Natural killer cell treated with Interleukin-12 subunit alpha and Interleukin-12 subunit beta and Interleukin-15 and Interleukin-18, amount 100 ng/mL, for 72 hours (primary cell): Measurements from ENCODE around the gene PCDHGA3. TPM values are rescaled to one million over a fixed set of nuclear protein-coding genes. Genes with fewer than 3 reads are reported as not detected.
"Not testable (repeated sequence)": the region's sequence is repeated elsewhere in the genome, so short reads cannot be mapped to it uniquely, and the experiment has no call there.

Source experiments
- ATAC-seq, 2 donors: fragments of 150-1000 bp; cut with Tn5 transposase in 1 of 2; sonication (Bioruptor Pico), chemical (Tn5 transposase) in 1 of 2; 2 replicates each; pipeline ENCODE4 v1.10.0; 2021
- DNase-seq: peaks from one replicate; pipeline ENCODE4 v3.0.0; 2022; ENCODE audit warnings: low spot score
- H3K27ac Mint-ChIP-seq, 2 donors: 1 replicate in 1 of 2; 2 replicates in 1 of 2; pipeline ENCODE4 v1.8.0; 2022; ENCODE audit warnings: mixed read lengths in 2 of 2, mild to moderate bottlenecking in 1 of 2, moderate library complexity in 1 of 2
- H3K27me3 Mint-ChIP-seq, 2 donors: 1 replicate in 1 of 2; 2 replicates in 1 of 2; pipeline ENCODE4 v1.8.0; 2022; ENCODE audit warnings: mixed read lengths in 2 of 2
- H3K36me3 Mint-ChIP-seq: one replicate; pipeline ENCODE4 v1.8.0; 2022; ENCODE audit warnings: mixed read lengths
- H3K4me1 Mint-ChIP-seq, 2 donors: 1 replicate in 1 of 2; 2 replicates in 1 of 2; pipeline ENCODE4 v1.8.0; 2022; ENCODE audit warnings: low read depth in 2 of 2, mixed read lengths in 2 of 2, mild to moderate bottlenecking in 1 of 2
- H3K4me3 Mint-ChIP-seq: one replicate; pipeline ENCODE4 v1.8.0; 2022; ENCODE audit warnings: mixed read lengths
- H3K9me3 Mint-ChIP-seq: 2 replicates; pipeline ENCODE4 v1.8.0; 2022; ENCODE audit warnings: mixed read lengths
- total RNA-seq, 2 donors: library from RNA; stranded (reverse); gene quantifications; one replicate each; pipeline ENCODE4 v1.2.3, GENCODE V29; 2022

Gene PCDHGA3
- total RNA-seq, 2 donors from 2014 or later, result not detected

- no peak for ATAC-seq
- peaks cover 41 to 71% of the 10 kb centered on the region in 2 donors for H3K27me3 Mint-ChIP-seq
Measured at GRCh38 chr5:141330299-141331080, 13.1 kb upstream of the PCDHGA3 start, which contains the start of gene PCDHGA1. PCDHGA1 (plus strand) TSS chr5:141330514.

GRCh38 chr5:141332571-141332970 lies 11.1 kb upstream of the PCDHGA3 start:
- H3K9me3 Mint-ChIP-seq, result peaks cover 18% of the 10 kb centered on the region
- not testable (repeated sequence) for H3K4me1 Mint-ChIP-seq, ATAC-seq, H3K27ac Mint-ChIP-seq, DNase-seq, H3K4me3 Mint-ChIP-seq
- H3K36me3 Mint-ChIP-seq, result peaks cover 17% of the 10 kb centered on the region
- peaks cover 52 to 73% of the 10 kb centered on the region in 2 donors for H3K27me3 Mint-ChIP-seq

More at GRCh38 chr5:141330299-141331080, 13.1 kb upstream of the PCDHGA3 start, which contains the start of gene PCDHGA1:
- Mint-ChIP-seq H3K4me1 (peaks cover 4 to 6% of the 10 kb centered on the region in 2 donors), H3K27ac (no peak within 1 kb of the TSS), H3K4me3 (no peak within 1 kb of the TSS), H3K36me3 (peaks cover 19% of the 10 kb centered on the region), H3K9me3 (peaks cover 9% of the 10 kb centered on the region)
- no peak for DNase-seq

DNA sequence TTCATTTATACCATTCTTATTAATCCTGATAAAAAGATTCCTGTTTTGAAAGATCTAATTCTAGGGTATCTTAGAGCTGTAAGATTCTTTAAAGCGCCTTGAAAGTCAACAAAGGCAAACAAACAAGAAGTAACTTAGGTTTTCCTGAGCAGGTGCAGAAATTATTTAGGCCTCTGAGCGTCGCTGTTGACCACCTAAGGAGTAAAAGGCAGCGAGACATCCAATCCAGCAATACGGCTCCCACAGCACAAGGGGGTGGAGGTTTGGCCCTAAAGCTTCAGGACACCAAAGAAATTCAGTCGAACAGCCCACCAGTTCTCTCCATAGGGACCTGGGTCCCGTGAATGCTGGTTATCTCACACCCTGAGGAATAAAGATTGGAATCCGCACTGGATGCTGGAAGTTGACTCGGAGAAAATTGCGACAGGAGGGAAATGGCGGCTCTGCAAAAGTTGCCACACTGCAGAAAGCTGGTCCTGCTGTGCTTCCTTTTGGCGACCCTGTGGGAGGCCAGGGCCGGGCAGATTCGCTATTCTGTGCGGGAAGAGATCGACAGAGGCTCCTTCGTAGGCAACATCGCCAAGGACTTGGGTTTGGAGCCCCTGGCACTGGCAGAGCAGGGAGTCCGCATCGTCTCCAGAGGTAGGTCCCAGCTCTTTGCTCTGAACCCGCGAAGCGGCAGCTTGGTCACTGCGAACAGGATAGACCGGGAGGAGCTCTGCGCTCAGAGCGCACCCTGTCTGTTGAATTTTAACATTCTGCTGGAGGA lies 4.9 kb upstream of the PCDHGA3 start, which contains the start of gene PCDHGA2:
PCDHGA2 (plus strand) TSS at position 223 of the 769 bp plus-strand sequence.
- Mint-ChIP-seq H3K4me3 (no peak within 1 kb of the TSS), H3K9me3 (peaks cover 27% of the 10 kb centered on the region), H3K4me1 (peaks cover 0 to 2% of the 10 kb centered on the region in 2 donors), H3K27ac (no peak within 1 kb of the TSS), H3K36me3 (peaks cover 29% of the 10 kb centered on the region), H3K27me3 (peaks cover 59 to 87% of the 10 kb centered on the region in 2 donors)
- no peak for DNase-seq
- ATAC-seq, result no peak

DNA sequence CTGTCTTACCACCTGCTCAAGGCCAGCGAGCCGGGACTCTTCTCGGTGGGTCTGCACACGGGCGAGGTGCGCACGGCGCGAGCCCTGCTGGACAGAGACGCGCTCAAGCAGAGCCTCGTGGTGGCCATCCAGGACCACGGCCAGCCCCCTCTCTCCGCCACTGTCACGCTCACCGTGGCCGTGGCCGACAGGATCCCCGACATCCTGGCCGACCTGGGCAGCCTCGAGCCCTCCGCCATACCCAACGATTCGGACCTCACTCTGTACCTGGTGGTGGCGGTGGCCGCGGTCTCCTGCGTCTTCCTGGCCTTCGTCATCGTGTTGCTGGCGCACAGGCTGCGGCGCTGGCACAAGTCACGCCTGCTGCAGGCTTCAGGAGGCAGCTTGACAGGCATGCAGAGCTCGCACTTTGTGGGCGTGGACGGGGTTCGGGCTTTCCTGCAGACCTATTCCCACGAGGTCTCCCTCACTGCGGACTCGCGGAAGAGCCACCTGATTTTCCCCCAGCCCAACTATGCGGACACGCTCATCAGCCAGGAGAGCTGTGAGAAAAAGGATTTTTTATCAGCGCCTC lies 2.8 kb upstream of the PCDHGA3 start:
- not testable (repeated sequence) for DNase-seq, H3K27ac Mint-ChIP-seq
- H3K9me3 Mint-ChIP-seq, result peaks cover 25% of the 10 kb centered on the region

GRCh38 chr5:141342773-141343172 lies 856 bp upstream of the PCDHGA3 start:
- ATAC-seq, result no peak
- peaks cover 37% of the 10 kb centered on the region for H3K36me3 Mint-ChIP-seq
- H3K4me1 Mint-ChIP-seq, result no peaks in the 10 kb centered on the region
- H3K27me3 Mint-ChIP-seq, result peaks cover 48 to 79% of the 10 kb centered on the region in 2 donors
- DNase-seq, result no peak
- H3K9me3 Mint-ChIP-seq, result peaks cover 22% of the 10 kb centered on the region
- H3K4me3 Mint-ChIP-seq, result no peak overlapping the region
- no peak overlapping the region for H3K27ac Mint-ChIP-seq

More for the DNA sequence above, 2.8 kb upstream of the PCDHGA3 start:
- H3K4me3 Mint-ChIP-seq, ATAC-seq, H3K4me1 Mint-ChIP-seq: not testable (repeated sequence)
- peaks cover 55 to 81% of the 10 kb centered on the region in 2 donors for H3K27me3 Mint-ChIP-seq
- H3K36me3 Mint-ChIP-seq, result peaks cover 32% of the 10 kb centered on the region

DNA sequence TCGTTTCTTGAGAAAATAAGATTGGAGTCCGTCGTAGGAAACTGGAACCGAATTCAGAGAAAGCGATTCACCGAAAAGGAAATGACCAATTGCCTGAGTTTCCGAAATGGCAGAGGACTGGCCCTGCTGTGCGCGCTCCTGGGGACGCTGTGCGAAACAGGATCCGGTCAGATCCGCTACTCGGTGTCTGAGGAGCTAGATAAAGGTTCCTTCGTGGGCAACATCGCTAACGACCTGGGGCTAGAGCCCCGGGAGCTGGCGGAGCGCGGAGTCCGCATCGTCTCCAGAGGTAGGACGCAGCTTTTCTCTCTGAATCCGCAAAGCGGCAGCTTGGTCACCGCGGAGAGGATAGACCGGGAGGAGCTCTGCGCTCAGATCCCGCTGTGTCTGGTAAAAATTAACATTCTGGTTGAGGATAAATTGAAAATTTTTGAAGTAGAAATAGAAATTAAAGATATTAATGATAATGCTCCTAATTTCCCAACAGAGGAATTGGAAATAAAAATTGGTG lies 379 bp downstream of the PCDHGA3 start:
- ATAC-seq, result no peak
- H3K4me3 Mint-ChIP-seq, result peak overlapping the region; percentile 47
- no peak overlapping the region for H3K27ac Mint-ChIP-seq
- peaks cover 42 to 79% of the 10 kb centered on the region in 2 donors for H3K27me3 Mint-ChIP-seq
- peaks cover 27% of the 10 kb centered on the region for H3K36me3 Mint-ChIP-seq
- DNase-seq, result no peak
- peaks cover 14% of the 10 kb centered on the region for H3K9me3 Mint-ChIP-seq
- H3K4me1 Mint-ChIP-seq, result no peaks in the 10 kb centered on the region

DNA sequence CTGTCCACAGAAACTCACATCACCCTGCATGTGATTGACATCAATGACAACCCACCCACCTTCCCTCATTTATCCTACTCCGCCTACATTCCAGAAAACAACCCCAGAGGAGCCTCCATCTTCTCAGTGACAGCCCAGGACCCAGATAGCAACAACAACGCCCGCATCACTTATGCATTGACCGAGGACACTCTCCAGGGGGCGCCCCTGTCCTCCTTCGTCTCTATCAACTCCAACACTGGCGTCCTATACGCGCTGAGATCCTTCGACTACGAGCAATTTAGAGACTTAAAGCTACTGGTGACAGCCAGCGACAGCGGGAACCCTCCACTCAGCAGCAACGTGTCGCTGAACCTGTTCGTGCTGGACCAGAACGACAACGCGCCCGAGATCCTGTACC lies 1.7 kb downstream of the PCDHGA3 start:
- H3K9me3 Mint-ChIP-seq, result peaks cover 13% of the 10 kb centered on the region
- H3K4me3 Mint-ChIP-seq, result no peak overlapping the region
- H3K27ac Mint-ChIP-seq, result no peak overlapping the region
- DNase-seq, result no peak
- peaks cover 26% of the 10 kb centered on the region for H3K36me3 Mint-ChIP-seq
- no peak for ATAC-seq
- H3K4me1 Mint-ChIP-seq, result no peaks in the 10 kb centered on the region
- peaks cover 45 to 82% of the 10 kb centered on the region in 2 donors for H3K27me3 Mint-ChIP-seq

DNA sequence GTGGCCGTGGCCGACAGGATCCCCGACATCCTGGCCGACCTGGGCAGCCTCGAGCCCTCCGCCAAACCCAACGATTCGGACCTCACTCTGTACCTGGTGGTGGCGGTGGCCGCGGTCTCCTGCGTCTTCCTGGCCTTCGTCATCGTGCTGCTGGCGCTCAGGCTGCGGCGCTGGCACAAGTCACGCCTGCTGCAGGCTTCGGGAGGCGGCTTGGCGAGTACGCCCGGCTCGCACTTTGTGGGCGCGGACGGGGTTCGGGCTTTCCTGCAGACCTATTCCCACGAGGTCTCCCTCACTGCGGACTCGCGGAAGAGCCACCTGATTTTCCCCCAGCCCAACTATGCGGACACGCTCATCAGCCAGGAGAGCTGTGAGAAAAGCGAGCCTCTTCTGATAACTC lies 2.4 kb downstream of the PCDHGA3 start:
- peaks cover 13% of the 10 kb centered on the region for H3K9me3 Mint-ChIP-seq
- H3K27me3 Mint-ChIP-seq, result peaks cover 46 to 81% of the 10 kb centered on the region in 2 donors
- H3K4me3 Mint-ChIP-seq, H3K27ac Mint-ChIP-seq, H3K4me1 Mint-ChIP-seq, ATAC-seq, DNase-seq: not testable (repeated sequence)
- H3K36me3 Mint-ChIP-seq, result peaks cover 26% of the 10 kb centered on the region

- H3K27me3 Mint-ChIP-seq, result peaks cover 39 to 70% of the 10 kb centered on the region in 2 donors
- H3K4me3 Mint-ChIP-seq, result peak within 1 kb of the TSS; percentile 25
Measured at GRCh38 chr5:141349917-141350619, 6.4 kb downstream of the PCDHGA3 start, which contains the start of gene PCDHGB1. PCDHGB1 (plus strand) TSS chr5:141350099; CDS start chr5:141350261, 162 bp downstream.

DNA sequence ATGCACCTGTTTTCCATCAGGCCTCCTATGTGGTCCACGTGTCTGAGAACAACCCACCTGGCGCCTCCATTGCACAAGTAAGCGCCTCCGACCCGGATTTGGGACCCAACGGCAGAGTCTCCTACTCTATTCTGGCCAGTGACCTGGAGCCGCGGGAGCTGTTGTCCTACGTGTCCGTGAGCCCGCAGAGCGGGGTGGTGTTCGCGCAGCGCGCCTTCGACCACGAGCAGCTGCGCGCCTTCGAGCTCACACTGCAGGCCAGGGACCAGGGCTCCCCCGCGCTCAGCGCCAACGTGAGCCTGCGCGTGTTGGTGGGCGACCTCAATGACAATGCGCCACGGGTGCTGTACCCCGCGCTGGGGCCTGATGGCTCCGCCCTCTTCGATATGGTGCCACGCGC lies 8.0 kb downstream of the PCDHGA3 start:
- Mint-ChIP-seq H3K9me3 (peaks cover 7% of the 10 kb centered on the region), H3K4me1 (no peaks in the 10 kb centered on the region), H3K4me3 (no peak overlapping the region), H3K36me3 (peaks cover 25% of the 10 kb centered on the region), H3K27ac (no peak overlapping the region), H3K27me3 (peaks cover 43 to 70% of the 10 kb centered on the region in 2 donors)
- ATAC-seq (no peak), DNase-seq (no peak)

More at GRCh38 chr5:141349917-141350619, 6.4 kb downstream of the PCDHGA3 start, which contains the start of gene PCDHGB1:
- no peak within 1 kb of the TSS for H3K27ac Mint-ChIP-seq
- no peak for ATAC-seq
- no peaks in the 10 kb centered on the region for H3K4me1 Mint-ChIP-seq
- H3K9me3 Mint-ChIP-seq, result peaks cover 12% of the 10 kb centered on the region
- DNase-seq, result no peak
- peaks cover 27% of the 10 kb centered on the region for H3K36me3 Mint-ChIP-seq

- Mint-ChIP-seq H3K27ac (no peak within 1 kb of the TSS), H3K27me3 (peaks cover 40 to 61% of the 10 kb centered on the region in 2 donors), H3K4me3 (no peak within 1 kb of the TSS), H3K4me1 (peaks cover 3 to 4% of the 10 kb centered on the region in 2 donors), H3K9me3 (peaks cover 10% of the 10 kb centered on the region), H3K36me3 (peaks cover 27% of the 10 kb centered on the region)
- DNase-seq (no peak), ATAC-seq (no peak)
Measured at GRCh38 chr5:141354900-141355469, 11.4 kb downstream of the PCDHGA3 start, which contains the start of gene PCDHGA4. PCDHGA4 (plus strand) TSS chr5:141355021; CDS start chr5:141355108, 87 bp downstream.

GRCh38 chr5:141355641-141356040 lies 12.0 kb downstream of the PCDHGA3 start:
- peaks cover 3 to 5% of the 10 kb centered on the region in 2 donors for H3K4me1 Mint-ChIP-seq
- no peak overlapping the region for H3K4me3 Mint-ChIP-seq
- peaks cover 26% of the 10 kb centered on the region for H3K36me3 Mint-ChIP-seq
- no peak overlapping the region for H3K27ac Mint-ChIP-seq
- no peak for DNase-seq
- peaks cover 40 to 61% of the 10 kb centered on the region in 2 donors for H3K27me3 Mint-ChIP-seq
- ATAC-seq, result no peak
- peaks cover 8% of the 10 kb centered on the region for H3K9me3 Mint-ChIP-seq
